HG02623 (cell line): ENCODE results near the gene SIK3.

Experiments
- ATAC-seq: cut with Tn5 transposase; IDR thresholded peaks from one replicate; pipeline ENCODE4 v1.9.1; 2021; ENCODE audit warnings: moderate library complexity; ENCODE audit not compliant: unreplicated experiment

SIK3 gene

GRCh38 chr11:117110294-117110950, 12.2 kb upstream of the SIK3 start:
- ATAC-seq, result no peak

GRCh38 chr11:117107701-117108590, 9.7 kb upstream of the SIK3 start:
- ATAC-seq, result no peak

DNA sequence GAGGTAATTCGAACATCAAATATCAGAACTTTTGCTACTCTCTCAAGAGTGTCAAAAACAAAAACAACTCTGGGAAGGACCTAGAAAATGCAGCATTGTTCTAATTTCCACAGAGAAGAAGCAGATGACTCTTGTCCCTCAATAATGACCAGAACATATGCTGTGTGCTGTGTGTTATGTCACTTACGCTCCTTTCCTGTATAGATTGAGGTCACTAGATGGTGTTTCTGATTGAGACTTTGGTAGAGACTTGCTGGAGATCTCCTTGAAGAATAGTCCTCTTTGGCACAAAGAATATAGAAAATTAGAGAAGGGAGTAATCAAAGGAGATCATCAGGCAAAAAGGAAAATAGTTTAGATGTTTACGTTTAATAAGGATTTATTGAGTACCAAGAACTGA, 2.3 kb upstream of the SIK3 start:
- no peak for ATAC-seq

DNA sequence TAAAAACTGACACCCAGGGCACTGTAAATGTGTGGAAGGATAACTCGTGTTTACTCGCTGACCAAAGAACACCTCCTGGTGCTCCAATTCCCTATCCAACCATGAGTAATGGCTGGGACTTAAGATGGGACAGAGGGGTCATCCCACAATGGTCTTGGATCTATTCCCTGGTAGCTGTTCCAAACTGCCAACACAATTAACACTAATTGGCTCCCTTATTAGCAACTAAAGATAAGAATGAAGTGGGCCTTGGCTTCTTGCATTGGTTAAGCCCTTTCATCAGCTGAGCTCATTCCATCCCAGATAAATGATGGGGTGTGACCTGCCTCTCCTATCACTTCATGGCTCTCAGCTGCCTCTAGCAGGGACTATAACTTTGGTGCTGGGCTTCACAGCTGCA, 1.5 kb upstream of the SIK3 start:
- no peak for ATAC-seq

DNA sequence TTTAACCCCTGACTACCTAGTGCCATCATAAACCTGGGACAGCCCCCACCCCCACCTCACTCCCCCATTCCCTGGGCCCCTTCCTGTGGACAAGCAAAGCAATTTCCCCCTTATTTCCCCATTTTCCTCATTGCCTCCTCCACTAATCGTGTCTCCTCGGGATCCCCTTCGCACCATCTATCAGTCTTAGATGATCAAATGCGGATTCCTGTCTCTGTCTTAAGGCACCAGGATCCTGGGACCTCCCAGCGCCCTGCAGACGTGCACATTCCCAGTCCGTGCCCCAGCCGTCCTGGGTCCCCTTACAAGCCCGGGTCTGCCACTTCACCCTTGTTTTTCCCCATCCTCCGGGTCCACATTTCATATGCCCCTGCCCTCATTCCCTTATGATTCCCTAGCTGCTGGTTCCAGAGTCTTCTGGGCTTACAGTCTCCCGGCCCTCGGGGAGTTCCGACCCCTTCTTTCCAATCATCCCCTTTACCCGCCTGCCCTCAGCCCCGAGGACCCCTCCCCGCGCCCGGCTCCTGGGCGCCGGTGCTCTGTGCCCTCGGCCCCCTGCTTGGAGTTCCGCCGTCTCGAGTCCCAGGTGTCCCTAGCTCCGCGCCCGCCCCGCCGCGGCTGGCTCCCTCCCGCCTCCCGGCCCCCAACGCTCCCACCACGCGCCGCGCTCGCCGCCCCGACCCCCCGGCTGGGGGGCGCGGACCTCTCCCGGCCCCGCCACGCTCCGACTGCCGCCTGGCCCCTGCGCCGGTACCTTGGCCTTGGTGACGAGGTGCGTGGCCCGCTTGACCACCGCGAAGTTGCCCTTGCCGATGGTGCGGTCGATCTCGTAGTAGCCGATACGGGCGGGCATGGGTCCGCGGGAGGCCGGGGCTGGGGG, 599 bp downstream of the SIK3 start:
- peak; percentile 21 for ATAC-seq

GRCh38 chr11:117097014-117097388, 1.2 kb downstream of the SIK3 start:
- no peak for ATAC-seq

GRCh38 chr11:117096201-117096991, 1.8 kb downstream of the SIK3 start:
- ATAC-seq, result no peak

GRCh38 chr11:117095284-117096161, 2.7 kb downstream of the SIK3 start:
- ATAC-seq, result no peak

DNA sequence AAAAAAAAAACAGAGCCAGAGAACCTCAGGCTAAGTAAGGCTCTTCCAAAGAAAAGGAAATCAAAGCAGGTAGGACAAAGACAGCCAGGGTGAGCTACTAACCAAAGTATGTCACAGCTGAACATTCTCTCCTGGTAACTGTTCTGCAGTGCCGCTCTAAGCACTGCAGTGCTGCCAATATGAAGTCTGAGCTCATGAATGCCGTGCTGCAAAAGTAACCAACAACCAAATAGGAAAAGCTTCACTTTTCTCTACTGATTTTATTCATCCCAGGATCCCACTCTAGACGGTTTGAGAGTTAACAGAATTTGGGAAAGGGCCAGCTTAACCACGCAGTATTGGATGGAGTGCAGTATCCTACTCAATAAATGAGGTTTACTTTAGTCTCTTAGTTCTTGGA, 3.5 kb downstream of the SIK3 start:
- ATAC-seq, result no peak

DNA sequence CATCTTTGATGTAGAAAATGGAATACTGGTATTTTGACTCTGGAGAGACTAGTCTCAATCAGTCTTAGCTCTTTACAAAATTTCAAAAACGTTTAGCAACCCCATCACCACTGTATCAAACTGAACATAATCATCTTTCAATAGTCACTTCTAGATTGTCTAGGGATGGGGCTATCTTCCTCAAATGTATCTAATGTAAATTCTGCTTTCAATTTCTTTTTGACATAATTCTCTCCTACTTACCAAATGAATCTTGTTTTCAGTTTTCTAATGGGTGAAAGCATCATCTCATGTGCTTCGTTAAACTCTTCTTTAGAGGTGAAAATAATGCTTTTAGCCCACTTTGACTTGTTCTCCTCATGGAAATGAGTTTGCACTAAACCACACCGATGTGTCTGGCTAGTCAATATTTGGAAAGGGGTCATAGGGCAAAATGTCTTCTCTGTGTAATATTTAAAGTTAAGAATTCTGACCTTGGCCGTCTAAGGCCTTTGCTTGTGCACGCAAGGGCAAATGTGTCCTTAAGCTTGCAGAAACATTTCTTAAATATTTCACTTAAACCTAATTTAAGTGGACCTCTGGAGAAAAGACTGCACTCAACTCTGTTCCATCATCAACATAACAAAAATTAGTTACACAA, 5.2 kb downstream of the SIK3 start:
- no peak for ATAC-seq

DNA sequence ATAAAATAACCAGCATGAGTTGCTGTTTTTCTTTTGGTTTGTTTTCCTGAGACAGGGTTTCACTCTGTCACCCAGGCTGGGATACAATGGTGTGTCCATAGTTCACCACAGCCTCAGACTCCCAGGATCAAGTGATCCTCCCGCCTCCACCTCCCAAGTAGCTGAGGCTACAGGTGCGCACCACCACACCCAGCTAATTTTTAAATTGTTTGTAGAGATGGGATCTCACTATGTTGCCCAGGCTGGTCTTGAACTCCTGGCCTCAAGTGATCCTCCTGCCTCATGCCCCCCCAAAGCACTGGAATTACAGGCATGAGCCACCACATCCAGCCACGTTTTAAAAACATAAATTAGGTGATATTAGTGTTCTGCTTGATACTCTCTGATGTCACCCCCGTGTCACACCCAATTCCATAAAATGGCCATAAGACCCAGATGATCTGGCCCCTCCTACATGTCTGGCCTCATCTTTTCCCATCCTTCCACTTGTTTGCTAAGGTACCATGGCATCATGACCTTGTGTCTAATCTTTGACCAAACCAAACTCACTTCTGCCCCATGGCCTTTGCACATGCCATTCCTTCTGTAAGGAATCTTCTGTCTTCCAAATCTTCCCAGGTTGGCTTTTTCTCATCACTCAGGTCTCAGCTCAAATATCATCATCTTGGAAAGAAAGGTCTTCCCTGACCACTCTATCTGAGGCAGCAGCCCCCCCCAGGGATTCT, 6.3 kb downstream of the SIK3 start:
- ATAC-seq, result no peak

GRCh38 chr11:117090111-117090706, 8.0 kb downstream of the SIK3 start:
- ATAC-seq, result no peak

- ATAC-seq, result no peak
Observed at GRCh38 chr11:117089685-117090084, 8.5 kb downstream of the SIK3 start.

GRCh38 chr11:117087446-117087845, 10.8 kb downstream of the SIK3 start:
- ATAC-seq, result no peak

DNA sequence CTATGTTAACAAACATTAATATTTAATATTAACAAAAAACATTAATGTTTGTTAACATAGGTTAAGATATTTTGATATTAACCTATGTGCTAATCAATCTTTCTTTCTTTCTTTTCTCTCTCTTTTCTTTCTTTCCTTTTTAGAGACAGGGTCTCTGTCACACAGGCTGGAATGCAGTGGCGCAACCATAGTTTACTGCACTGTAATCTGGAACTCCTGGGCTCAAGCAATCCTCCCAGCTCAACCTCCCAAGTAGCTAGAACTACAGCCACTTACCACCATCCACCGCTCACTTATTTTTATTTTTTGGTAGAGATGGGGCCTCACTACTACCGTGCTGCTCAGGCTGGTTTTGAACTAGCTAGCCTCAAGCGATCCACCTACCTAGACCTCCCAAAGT, 13.2 kb downstream of the SIK3 start:
- ATAC-seq, result no peak

GRCh38 chr11:117083011-117083935, 15.0 kb downstream of the SIK3 start:
- no peak for ATAC-seq

- ATAC-seq, result no peak
Observed at GRCh38 chr11:117081908-117082307, 16.3 kb downstream of the SIK3 start.
